Gastrocnemius medialis (tissue), 4 donors: ENCODE data around the gene APBB2. TPM values are rescaled to one million over a fixed set of nuclear protein-coding genes. Genes with fewer than 3 reads are reported as not detected.

Source experiments
- ATAC-seq, 2 donors: fragments of 150-250 bp; one replicate each; pipeline ENCODE4 v1.9.1; 2016
- DNase-seq, 2 donors: peaks; one replicate each; pipeline ENCODE4 v3.0.0-alpha.2; 2019
- H3K27ac ChIP-seq, 4 donors: fragments of 200-600 bp; sonication (generic); 1 replicate in 1 of 4; 2 replicates in 3 of 4; pipeline ENCODE4 v1.5.1; 2016 to 2018; ENCODE audit warnings: mild to moderate bottlenecking in 2 of 4, moderate library complexity in 1 of 4
- H3K27me3 ChIP-seq, 3 donors: fragments of 200-600 bp; sonication (generic) in 2 of 3; 1 replicate in 1 of 3; 2 replicates in 2 of 3; pipeline versions ENCODE4 v1.5.1 to v1.6.0; 2016 to 2019; ENCODE audit warnings: mild to moderate bottlenecking in 1 of 3, moderate library complexity in 1 of 3
- H3K36me3 ChIP-seq, 2 donors: fragments of 200-600 bp; sonication (generic) in 1 of 2; one replicate each; pipeline ENCODE4 v1.5.1; 2017 to 2018
- H3K4me1 ChIP-seq, 2 donors: fragments of 200-600 bp; sonication (generic) in 1 of 2; one replicate each; pipeline ENCODE4 v1.5.1; 2016 to 2017; ENCODE audit warnings: mild to moderate bottlenecking in 2 of 2
- H3K4me3 ChIP-seq, 4 donors: fragments of 200-600 bp; sonication (generic) in 3 of 4; 1 replicate in 1 of 4; 2 replicates in 3 of 4; pipeline ENCODE4 v1.5.1; 2016 to 2019; ENCODE audit warnings: mild to moderate bottlenecking in 2 of 4
- H3K9me3 ChIP-seq, 3 donors: fragments of 200-600 bp; sonication (generic) in 2 of 3; 1 replicate in 1 of 3; 2 replicates in 2 of 3; pipeline ENCODE4 v1.5.1; 2016 to 2019
- CTCF ChIP-seq, 5 experiments: fragments of 450-650 bp in 3 of 5; fragments of 200-600 bp in 2 of 5; sonication (generic) in 2 of 5; IDR thresholded peaks in 4 of 5; conservative IDR thresholded peaks in 1 of 5; 1 replicate in 4 of 5; 2 replicates in 1 of 5; pipeline ENCODE4 v1.5.1; 2016 to 2019; ENCODE audit warnings: antibody characterized with exemption in 5 of 5, mild to moderate bottlenecking in 3 of 5, moderate library complexity in 3 of 5
- POLR2A ChIP-seq, 2 donors: fragments of 450-650 bp; IDR thresholded peaks; one replicate each; pipeline ENCODE4 v1.6.1; 2017; ENCODE audit warnings: antibody characterized with exemption in 2 of 2, mild to moderate bottlenecking in 2 of 2, moderate library complexity in 2 of 2
- in situ Hi-C, 4 donors: fragments of 200-750 bp; cut with MboI; loops; one replicate each; pipeline versions ENCODE4 v1.15.0 to v1.8.0; 2017; ENCODE audit warnings: low sequenced_read_pairs in 4 of 4
- intact Hi-C: fragments of 100-400 bp; cut with DNase I; formaldehyde crosslinking; loops from one replicate; pipeline ENCODE4 v1.15.1; 2023; ENCODE audit warnings: low total_unique reads
- total RNA-seq, 4 donors: library from RNA; depleted of rRNA; stranded (reverse); fragments of >200 nt; gene quantifications; one replicate each; pipeline versions ENCODE4 v1.1.0 to v1.2.3, GENCODE V29; 2016

Gene APBB2
- total RNA-seq, 4 donors from 2014 or later = 14.3 to 20.5 (median 14.5) TPM

DNA sequence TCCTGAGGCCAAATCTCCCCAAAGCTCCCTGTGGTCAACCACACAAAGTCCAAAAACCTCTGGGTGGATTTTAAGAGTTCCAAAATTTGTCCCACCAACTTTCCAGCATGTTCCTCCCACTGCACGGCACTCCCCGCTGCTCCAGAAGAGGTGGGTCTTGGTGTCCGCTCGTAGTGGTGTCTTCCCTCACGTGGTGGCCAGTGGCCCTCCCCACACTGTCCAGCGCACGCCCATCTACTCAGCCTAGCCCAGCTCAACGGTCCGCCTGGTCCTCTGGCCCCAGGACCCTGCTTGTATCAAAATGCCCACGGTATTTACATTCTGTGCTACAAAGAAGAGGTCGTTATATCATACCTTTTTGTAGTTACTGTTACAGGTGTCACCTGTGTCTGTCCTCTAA, 381.1 kb downstream of the APBB2 start:
- Histone ChIP-seq H3K9me3 (no peaks in the 10 kb centered on the region), H3K4me1 (peaks cover 12 to 13% of the 10 kb centered on the region in 2 donors), H3K4me3 (no peak overlapping the region), H3K27me3 (no peaks in the 10 kb centered on the region), H3K27ac (no peak overlapping the region), H3K36me3 (no peaks in the 10 kb centered on the region)
- TF ChIP-seq CTCF (IDR thresholded peaks at IDR 0.05 in 4 of 5, conservative IDR thresholded peaks at IDR 0.05 in 1 of 5) = no peak
- no peak for TF ChIP-seq POLR2A (IDR thresholded peaks at IDR 0.05)
- intact Hi-C loops (no loop called here), in situ Hi-C loops (no loop called here)
- DNase-seq = no peak
- ATAC-seq = no peak

GRCh38 chr4:40832175-40832574, 382.2 kb downstream of the APBB2 start:
- no peak for ATAC-seq
- no peak for DNase-seq
- TF ChIP-seq POLR2A (IDR thresholded peaks at IDR 0.05) = no peak
- no peak for TF ChIP-seq CTCF (IDR thresholded peaks at IDR 0.05 in 4 of 5, conservative IDR thresholded peaks at IDR 0.05 in 1 of 5)
- Histone ChIP-seq H3K9me3 (no peaks in the 10 kb centered on the region), H3K4me3 (no peak overlapping the region), H3K4me1 (peaks cover 3 to 5% of the 10 kb centered on the region in 2 donors), H3K36me3 (no peaks in the 10 kb centered on the region), H3K27ac (no peak overlapping the region), H3K27me3 (no peaks in the 10 kb centered on the region)
- intact Hi-C loops (no loop called here), in situ Hi-C loops (no loop called here)

GRCh38 chr4:40831146-40831907, 383.0 kb downstream of the APBB2 start:
- Histone ChIP-seq H3K27me3 (no peaks in the 10 kb centered on the region), H3K27ac (no peak overlapping the region), H3K36me3 (no peaks in the 10 kb centered on the region), H3K4me1 (no peaks in the 10 kb centered on the region), H3K4me3 (no peak overlapping the region), H3K9me3 (no peaks in the 10 kb centered on the region)
- no peak for TF ChIP-seq CTCF (IDR thresholded peaks at IDR 0.05 in 4 of 5, conservative IDR thresholded peaks at IDR 0.05 in 1 of 5)
- TF ChIP-seq POLR2A (IDR thresholded peaks at IDR 0.05) = no peak
- in situ Hi-C loops = no loop called here
- intact Hi-C loops = no loop called here
- ATAC-seq = no peak
- DNase-seq = no peak

- no peaks in the 10 kb centered on the region for H3K4me1 ChIP-seq
- H3K36me3 ChIP-seq = peaks cover 0 to 6% of the 10 kb centered on the region in 2 donors
- TF ChIP-seq CTCF (IDR thresholded peaks at IDR 0.05 in 4 of 5, conservative IDR thresholded peaks at IDR 0.05 in 1 of 5) (no peak), POLR2A (IDR thresholded peaks at IDR 0.05) (no peak)
- ATAC-seq (no peak), DNase-seq (no peak)
- intact Hi-C loops (no loop called here), in situ Hi-C loops (no loop called here)
- no peak overlapping the region for H3K27ac ChIP-seq
- H3K9me3 ChIP-seq = no peaks in the 10 kb centered on the region
- no peak overlapping the region for H3K4me3 ChIP-seq
- no peaks in the 10 kb centered on the region for H3K27me3 ChIP-seq
Measured at GRCh38 chr4:40829586-40829985, 384.8 kb downstream of the APBB2 start.

- no peaks in the 10 kb centered on the region for H3K4me1 ChIP-seq
- TF ChIP-seq CTCF (IDR thresholded peaks at IDR 0.05 in 4 of 5, conservative IDR thresholded peaks at IDR 0.05 in 1 of 5) (no peak), POLR2A (IDR thresholded peaks at IDR 0.05) (no peak)
- intact Hi-C loops (no loop called here), in situ Hi-C loops (no loop called here)
- H3K9me3 ChIP-seq = no peaks in the 10 kb centered on the region
- DNase-seq (no peak), ATAC-seq (no peak)
- H3K27ac ChIP-seq = no peak overlapping the region
- no peaks in the 10 kb centered on the region for H3K27me3 ChIP-seq
- no peak overlapping the region for H3K4me3 ChIP-seq
- H3K36me3 ChIP-seq = peaks cover 0 to 6% of the 10 kb centered on the region in 2 donors
Measured at GRCh38 chr4:40828661-40829060, 385.7 kb downstream of the APBB2 start.
